ENCODE results near the gene BMAL1.
A peak's percentile ranks its signal among the peaks of the same experiment; 100 is the strongest.

BMAL1 gene

GRCh38 chr11:13346470-13346869 lies 68.9 kb downstream of the BMAL1 start:
- DNase-seq, result no peak

- DNase-seq, result no peak
These were observed 70.3 kb downstream of the BMAL1 start for GRCh38 chr11:13347901-13348300.

GRCh38 chr11:13348305-13348704 lies 70.7 kb downstream of the BMAL1 start:
- peak in 2 of 3 donors; percentile 29 to 61 for DNase-seq

GRCh38 chr11:13349046-13349445 lies 71.5 kb downstream of the BMAL1 start:
- DNase-seq, result no peak

GRCh38 chr11:13349581-13349980 lies 72.0 kb downstream of the BMAL1 start:
- DNase-seq, result no peak

GRCh38 chr11:13352711-13353110 lies 75.1 kb downstream of the BMAL1 start:
- DNase-seq, result no peak

- DNase-seq, result no peak
These were observed 76.7 kb downstream of the BMAL1 start for GRCh38 chr11:13354335-13354734.

GRCh38 chr11:13355191-13355590 lies 77.6 kb downstream of the BMAL1 start:
- no peak for DNase-seq

GRCh38 chr11:13357232-13357631 lies 79.6 kb downstream of the BMAL1 start:
- no peak for DNase-seq

- no peak for DNase-seq
These were observed 81.1 kb downstream of the BMAL1 start for GRCh38 chr11:13358596-13359270.

- no peak for DNase-seq
These were observed 85.1 kb downstream of the BMAL1 start for GRCh38 chr11:13362596-13363109.

GRCh38 chr11:13364388-13364787 lies 86.8 kb downstream of the BMAL1 start:
- DNase-seq, result no peak

- DNase-seq, result no peak
These were observed 88.9 kb downstream of the BMAL1 start for GRCh38 chr11:13366266-13367026.

GRCh38 chr11:13367115-13367514 lies 89.5 kb downstream of the BMAL1 start:
- DNase-seq, result no peak

GRCh38 chr11:13368041-13368446 lies 90.5 kb downstream of the BMAL1 start:
- DNase-seq, result no peak

GRCh38 chr11:13373216-13373615 lies 95.6 kb downstream of the BMAL1 start:
- no peak for DNase-seq

- DNase-seq, result no peak
These were observed 98.2 kb downstream of the BMAL1 start for GRCh38 chr11:13375798-13376197.

- no peak for DNase-seq
These were observed 98.8 kb downstream of the BMAL1 start for GRCh38 chr11:13376402-13376801.

GRCh38 chr11:13376838-13377237 lies 99.2 kb downstream of the BMAL1 start:
- DNase-seq, result no peak

GRCh38 chr11:13378316-13378715 lies 100.7 kb downstream of the BMAL1 start:
- DNase-seq, result no peak

- no peak for DNase-seq
These were observed 103.1 kb downstream of the BMAL1 start for GRCh38 chr11:13380731-13381130.

- DNase-seq, result no peak
These were observed 105.2 kb downstream of the BMAL1 start for GRCh38 chr11:13382751-13383150.

GRCh38 chr11:13384908-13385640 lies 107.5 kb downstream of the BMAL1 start:
- DNase-seq, result peak; percentile 28 to 37 (median 30)

- no peak for DNase-seq
These were observed 109.0 kb downstream of the BMAL1 start for GRCh38 chr11:13386567-13386966.

Data from suppressor macrophage treated with lipopolysaccharide for 1 hour (primary cell).